SK-N-SH (cell line): Measurements from ENCODE around the gene TIMP2. TPM values are rescaled to one million over a fixed set of nuclear protein-coding genes. Genes with fewer than 3 reads are reported as not detected.
"Not testable (repeated sequence)": the region's sequence is repeated elsewhere in the genome, so short reads cannot be mapped to it uniquely, and the experiment has no call there.

ENCODE experiments used
- CTCF ChIA-PET: fragments of 300-600, 350-600 bp; formaldehyde crosslinking; extraction: SDS; loops from one replicate; lab custom pipeline; 2021; lab: Yijun Ruan, JAX
- POLR2A ChIA-PET: fragments of 350-600 bp; sonication (Branson Sonifier 250); formaldehyde crosslinking; extraction: SDS; loops from one replicate; lab custom pipeline; 2020; ENCODE audit warnings: antibody characterized with exemption, inconsistent platforms; lab: Yijun Ruan, JAX
- DNase-seq: peaks from one replicate; pipeline ENCODE4 v3.0.0; 2012
- H2AFZ ChIP-seq: fragments of 200-600 bp; sonication (generic); 2 replicates; pipeline ENCODE4 v1.8.1; 2016; ENCODE audit warnings: antibody characterized with exemption, mild to moderate bottlenecking, low read depth
- H3F3A ChIP-seq: fragments of 200-600 bp; sonication (generic); replicated peaks from 2 replicates; pipeline ENCODE3; 2016; ENCODE audit warnings: antibody characterized with exemption, mild to moderate bottlenecking; ENCODE audit not compliant: insufficient read depth
- H3K27ac ChIP-seq, 2 experiments: fragments of 200-500 bp in 1 of 2; fragments of 200-600 bp in 1 of 2; sonication (Bioruptor generic) in 1 of 2; sonication (generic), shearing (Covaris generic) in 1 of 2; 2 replicates each; pipeline versions ENCODE4 v1.5.1 to v1.6.1; 2014 to 2016; ENCODE audit warnings: low read depth in 2 of 2, inconsistent platforms in 1 of 2, low read length in 1 of 2, mild to moderate bottlenecking in 1 of 2, mixed read lengths in 1 of 2
- H3K27me3 ChIP-seq: fragments of 200-600 bp; sonication (generic), shearing (Covaris generic); 2 replicates; pipeline ENCODE4 v1.6.1; 2016; ENCODE audit warnings: mixed run types; ENCODE audit not compliant: insufficient read depth
- H3K36me3 ChIP-seq, 2 experiments: fragments of 200-500 bp in 1 of 2; fragments of 200-600 bp in 1 of 2; sonication (Bioruptor generic) in 1 of 2; sonication (generic) in 1 of 2; replicated peaks in 1 of 2; 2 replicates each; pipeline versions ENCODE3 to v1.5.1; 2014 to 2016; ENCODE audit warnings: low read length in 1 of 2, mild to moderate bottlenecking in 1 of 2; ENCODE audit not compliant: insufficient read depth in 2 of 2, control insufficient read depth in 1 of 2
- H3K4me1 ChIP-seq, 2 experiments: fragments of 200-500 bp in 1 of 2; fragments of 200-600 bp in 1 of 2; sonication (Bioruptor generic) in 1 of 2; sonication (generic), shearing (Covaris generic) in 1 of 2; 2 replicates each; pipeline versions ENCODE4 v1.5.1 to v1.6.1; 2014 to 2016; ENCODE audit warnings: low read depth in 1 of 2, low read length in 1 of 2, mixed run types in 1 of 2; ENCODE audit not compliant: insufficient read depth in 2 of 2, control insufficient read depth in 1 of 2
- H3K4me2 ChIP-seq: fragments of 200-600 bp; sonication (generic), shearing (Covaris generic); 2 replicates; pipeline ENCODE4 v1.6.1; 2017; ENCODE audit warnings: mixed run types
- H3K4me3 ChIP-seq, 2 experiments: fragments of 200-500 bp in 1 of 2; fragments of 200-600 bp in 1 of 2; sonication (Bioruptor generic) in 1 of 2; sonication (generic), shearing (Covaris generic) in 1 of 2; 2 replicates each; pipeline versions ENCODE4 v1.5.1 to v1.8.1; 2014 to 2016; ENCODE audit warnings: low read depth in 2 of 2, inconsistent platforms in 1 of 2, low read length in 1 of 2, mild to moderate bottlenecking in 1 of 2, mixed read lengths in 1 of 2, moderate library complexity in 1 of 2
- H3K79me2 ChIP-seq: fragments of 200-600 bp; sonication (generic); 2 replicates; pipeline ENCODE4 v1.8.1; 2017; ENCODE audit warnings: mild to moderate bottlenecking; ENCODE audit not compliant: insufficient read depth
- H3K9ac ChIP-seq: fragments of 200-600 bp; sonication (generic); 2 replicates; pipeline ENCODE4 v1.6.1; 2017; ENCODE audit warnings: mixed run types
- H3K9me2 ChIP-seq: fragments of 200-600 bp; sonication (generic); 2 replicates; pipeline ENCODE4 v1.6.1; 2017; ENCODE audit warnings: mixed run types
- H3K9me3 ChIP-seq: fragments of 200-600 bp; sonication (generic); 2 replicates; pipeline ENCODE4 v1.6.1; 2017; ENCODE audit warnings: mixed run types, mild to moderate bottlenecking, moderate library complexity
- H4K20me1 ChIP-seq: fragments of 200-600 bp; sonication (generic); 2 replicates; pipeline ENCODE4 v1.6.1; 2017; ENCODE audit warnings: mild to moderate bottlenecking, mixed run types; ENCODE audit not compliant: insufficient read depth
- ELF1 ChIP-seq: IDR thresholded peaks from 2 replicates; pipeline ENCODE4 v1.4.0; 2012
- EZH2phosphoT487 ChIP-seq: fragments of 200-600 bp; sonication (generic); IDR thresholded peaks from 2 replicates; pipeline ENCODE4 v1.6.1; 2017; ENCODE audit warnings: low read depth, mixed run types, mild to moderate bottlenecking, antibody characterized with exemption, moderate library complexity, borderline replicate concordance
- MEF2A ChIP-seq: IDR thresholded peaks from 2 replicates; pipeline ENCODE4 v1.4.0; 2012; ENCODE audit warnings: low read depth, borderline replicate concordance
- NFIC ChIP-seq: IDR thresholded peaks from 2 replicates; pipeline ENCODE4 v1.4.0; 2012; ENCODE audit warnings: borderline replicate concordance
- NRF1 ChIP-seq: IDR thresholded peaks from 2 replicates; pipeline ENCODE4 v1.6.1; 2012; ENCODE audit warnings: low read depth, mild to moderate bottlenecking, low read length
- POLR2AphosphoS5 ChIP-seq: IDR thresholded peaks from 2 replicates; pipeline ENCODE4 v1.6.1; 2012; ENCODE audit warnings: low read depth, low read length
- SIN3A ChIP-seq: IDR thresholded peaks from 2 replicates; pipeline ENCODE4 v1.6.1; 2012; ENCODE audit warnings: low read depth, mild to moderate bottlenecking, low read length, moderate library complexity, borderline replicate concordance
- TAF1 ChIP-seq: IDR thresholded peaks from 2 replicates; pipeline ENCODE4 v1.6.1; 2012; ENCODE audit warnings: low read depth, mild to moderate bottlenecking, low read length, moderate library complexity, borderline replicate concordance
- WGBS: methylation state at CpG from one replicate; pipeline ENCODE4 v1.1.6; 2017; ENCODE audit warnings: low lambda C conversion rate; 5-methylcytosine and 5-hydroxymethylcytosine counted together
- polyA plus RNA-seq, 3 experiments: library from polyadenylated mRNA; depleted of rRNA; stranded (reverse); fragments of >200 nt; gene quantifications; 2 replicates each; pipeline ENCODE4 v1.2.3, GENCODE V29; 2012
- TF ChIP-seq, protein P1 (sequence below): IDR thresholded peaks from 2 replicates; pipeline ENCODE4 v1.4.0; 2012; ENCODE audit warnings: low read depth, borderline replicate concordance
- TF ChIP-seq, protein P2 (sequence below): fragments of 200-600 bp; sonication (generic); IDR thresholded peaks from 2 replicates; pipeline ENCODE4 v1.6.1; 2017; ENCODE audit warnings: antibody characterized with exemption, mild to moderate bottlenecking, moderate library complexity
- TF ChIP-seq, protein P3 (sequence below): IDR thresholded peaks from 2 replicates; pipeline ENCODE4 v1.4.0; 2012; ENCODE audit warnings: low read depth

Gene TIMP2
- polyA plus RNA-seq, 1 of the 3 experiments (the other 2 are of a cell fraction), result 441 TPM

DNA sequence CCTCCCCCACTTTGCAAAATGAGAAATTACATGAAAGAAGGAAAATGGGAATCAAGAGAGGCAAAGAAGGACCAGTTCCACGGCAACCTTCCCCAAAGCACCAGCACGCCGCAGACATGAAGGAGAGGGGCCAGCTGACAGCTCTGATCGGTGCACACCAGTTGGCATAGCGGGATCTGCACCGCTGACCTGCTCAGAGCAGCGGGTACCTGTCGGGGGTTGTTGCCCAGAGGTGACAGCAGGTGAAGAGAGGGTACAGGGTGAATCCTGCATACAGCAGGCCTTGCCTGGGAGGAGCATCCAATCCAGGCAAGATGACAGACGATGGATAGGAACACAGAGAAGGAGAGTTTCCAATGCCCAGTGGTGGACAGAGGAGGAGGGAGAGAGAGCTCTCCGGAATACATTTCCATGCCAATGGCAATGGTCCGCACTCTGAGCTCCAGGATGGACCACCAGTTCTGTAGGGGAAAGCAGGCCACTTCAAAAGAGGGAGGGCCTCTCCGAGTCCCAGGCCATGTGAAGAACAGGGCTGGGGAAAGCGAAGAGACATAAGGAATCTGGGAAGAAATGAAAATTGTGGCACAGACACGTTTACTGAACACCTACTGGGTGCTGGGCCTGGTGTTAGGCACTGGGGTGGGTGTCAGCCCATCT is 46.2 kb downstream of the TIMP2 start (continued):
- TF ChIP-seq, protein P1, sequence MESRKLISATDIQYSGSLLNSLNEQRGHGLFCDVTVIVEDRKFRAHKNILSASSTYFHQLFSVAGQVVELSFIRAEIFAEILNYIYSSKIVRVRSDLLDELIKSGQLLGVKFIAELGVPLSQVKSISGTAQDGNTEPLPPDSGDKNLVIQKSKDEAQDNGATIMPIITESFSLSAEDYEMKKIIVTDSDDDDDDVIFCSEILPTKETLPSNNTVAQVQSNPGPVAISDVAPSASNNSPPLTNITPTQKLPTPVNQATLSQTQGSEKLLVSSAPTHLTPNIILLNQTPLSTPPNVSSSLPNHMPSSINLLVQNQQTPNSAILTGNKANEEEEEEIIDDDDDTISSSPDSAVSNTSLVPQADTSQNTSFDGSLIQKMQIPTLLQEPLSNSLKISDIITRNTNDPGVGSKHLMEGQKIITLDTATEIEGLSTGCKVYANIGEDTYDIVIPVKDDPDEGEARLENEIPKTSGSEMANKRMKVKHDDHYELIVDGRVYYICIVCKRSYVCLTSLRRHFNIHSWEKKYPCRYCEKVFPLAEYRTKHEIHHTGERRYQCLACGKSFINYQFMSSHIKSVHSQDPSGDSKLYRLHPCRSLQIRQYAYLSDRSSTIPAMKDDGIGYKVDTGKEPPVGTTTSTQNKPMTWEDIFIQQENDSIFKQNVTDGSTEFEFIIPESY, result no peak
- TF ChIP-seq TAF1, result no peak

DNA sequence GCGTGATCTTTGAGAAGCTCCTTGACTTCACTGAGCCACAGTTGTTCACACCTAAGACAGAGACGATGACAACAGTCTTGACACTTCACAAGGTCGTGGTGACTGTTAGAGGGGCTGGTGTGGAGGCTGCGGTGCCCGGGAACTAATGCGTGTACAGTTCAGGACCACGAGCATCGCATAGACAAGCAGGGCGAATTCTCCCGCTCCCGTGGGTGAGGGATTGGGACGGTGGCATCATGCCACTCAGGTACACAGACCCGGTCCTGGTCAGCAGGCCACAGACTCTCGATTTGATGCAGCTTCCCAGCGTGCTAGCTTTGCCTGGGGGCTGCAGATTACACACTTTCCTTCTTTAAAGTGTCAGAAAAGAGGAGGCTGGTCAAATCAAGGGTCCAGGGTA is 46.9 kb downstream of the TIMP2 start:
- peaks cover 93% of the 10 kb centered on the region for H3K79me2 ChIP-seq
- H3K9me2 ChIP-seq, result no peaks in the 10 kb centered on the region
- TF ChIP-seq SIN3A, result no peak
- no peak for TF ChIP-seq NRF1
- TF ChIP-seq, protein P2, sequence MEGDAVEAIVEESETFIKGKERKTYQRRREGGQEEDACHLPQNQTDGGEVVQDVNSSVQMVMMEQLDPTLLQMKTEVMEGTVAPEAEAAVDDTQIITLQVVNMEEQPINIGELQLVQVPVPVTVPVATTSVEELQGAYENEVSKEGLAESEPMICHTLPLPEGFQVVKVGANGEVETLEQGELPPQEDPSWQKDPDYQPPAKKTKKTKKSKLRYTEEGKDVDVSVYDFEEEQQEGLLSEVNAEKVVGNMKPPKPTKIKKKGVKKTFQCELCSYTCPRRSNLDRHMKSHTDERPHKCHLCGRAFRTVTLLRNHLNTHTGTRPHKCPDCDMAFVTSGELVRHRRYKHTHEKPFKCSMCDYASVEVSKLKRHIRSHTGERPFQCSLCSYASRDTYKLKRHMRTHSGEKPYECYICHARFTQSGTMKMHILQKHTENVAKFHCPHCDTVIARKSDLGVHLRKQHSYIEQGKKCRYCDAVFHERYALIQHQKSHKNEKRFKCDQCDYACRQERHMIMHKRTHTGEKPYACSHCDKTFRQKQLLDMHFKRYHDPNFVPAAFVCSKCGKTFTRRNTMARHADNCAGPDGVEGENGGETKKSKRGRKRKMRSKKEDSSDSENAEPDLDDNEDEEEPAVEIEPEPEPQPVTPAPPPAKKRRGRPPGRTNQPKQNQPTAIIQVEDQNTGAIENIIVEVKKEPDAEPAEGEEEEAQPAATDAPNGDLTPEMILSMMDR, result no peak
- no peak for TF ChIP-seq ELF1
- no peak for TF ChIP-seq MEF2A
- TF ChIP-seq POLR2AphosphoS5, result no peak
- TF ChIP-seq EZH2phosphoT487, result no peak
- TF ChIP-seq, protein P1, result no peak
- TF ChIP-seq NFIC, result no peak
- TF ChIP-seq, protein P3, sequence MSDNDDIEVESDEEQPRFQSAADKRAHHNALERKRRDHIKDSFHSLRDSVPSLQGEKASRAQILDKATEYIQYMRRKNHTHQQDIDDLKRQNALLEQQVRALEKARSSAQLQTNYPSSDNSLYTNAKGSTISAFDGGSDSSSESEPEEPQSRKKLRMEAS, result no peak
- 94% methylated on average over 15 of the region's 15 CpGs for WGBS
- H4K20me1 ChIP-seq, result peaks cover 4% of the 10 kb centered on the region; the same call in 1 of the 2 replicates
- no peak overlapping the region for H3K4me2 ChIP-seq
- DNase-seq, result no peak
- POLR2A ChIA-PET, result interaction anchor here (0.7 kb wide), 1 partner anchor 97 kb away, joined by 5 read pairs; no protein-coding TSS in a partner anchor
- H3K36me3 ChIP-seq, result peaks cover 3 to 10% of the 10 kb centered on the region in 2 experiments
- H3K4me3 ChIP-seq, result no peak overlapping the region
- no peak overlapping the region for H2AFZ ChIP-seq
- H3K9ac ChIP-seq, result no peak overlapping the region
- CTCF ChIA-PET, result interaction anchor here (1.0 to 5.4 kb wide), 5 partner anchors 12 to 93 kb away, joined by 3 to 51 read pairs (median 3); no protein-coding TSS in a partner anchor
- H3K27ac ChIP-seq, result peak overlapping the region in 1 of 2 experiments; percentile 43; a peak in 1 of 4 replicates
- H3K9me3 ChIP-seq, result no peaks in the 10 kb centered on the region
- peaks cover 35 to 76% of the 10 kb centered on the region in 2 experiments for H3K4me1 ChIP-seq
- H3K27me3 ChIP-seq, result no peaks in the 10 kb centered on the region
- peaks cover 33% of the 10 kb centered on the region for H3F3A ChIP-seq

DNA sequence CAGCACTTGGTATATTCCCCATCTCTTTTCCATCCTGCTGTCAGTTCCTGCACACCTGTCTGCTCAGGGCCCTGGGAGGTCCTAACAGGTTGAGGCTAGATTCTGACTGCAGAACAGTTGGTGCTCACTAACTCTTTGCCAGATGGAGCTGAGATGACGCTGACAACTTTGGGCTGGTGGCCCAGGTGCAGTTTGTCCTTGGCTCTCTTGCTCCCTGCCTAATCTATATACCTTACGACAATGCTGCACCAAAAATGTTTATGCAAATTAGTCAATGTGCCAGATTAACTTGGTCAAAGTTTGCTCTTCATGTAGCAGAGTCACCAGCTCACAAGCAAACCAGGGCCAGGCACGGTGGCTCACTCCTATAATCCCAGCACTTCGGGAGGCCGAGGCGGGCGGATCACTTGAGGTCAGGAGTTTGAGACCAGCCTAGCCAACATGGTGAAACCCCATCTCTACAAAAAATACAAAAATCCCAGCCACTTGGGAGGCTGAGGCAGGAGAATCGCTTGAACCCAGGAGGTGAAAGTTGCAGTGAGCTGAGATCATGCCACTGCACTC is 48.2 kb downstream of the TIMP2 start:
- H3K27ac ChIP-seq, H3K4me3 ChIP-seq, H3K9me3 ChIP-seq, H2AFZ ChIP-seq, H3K9ac ChIP-seq, H4K20me1 ChIP-seq, H3K27me3 ChIP-seq, H3K9me2 ChIP-seq, POLR2A ChIA-PET, DNase-seq, H3K4me2 ChIP-seq: not testable (repeated sequence)
- Histone ChIP-seq H3F3A (peaks cover 20% of the 10 kb centered on the region), H3K79me2 (peaks cover 90% of the 10 kb centered on the region), H3K36me3 (peaks cover 7 to 16% of the 10 kb centered on the region in 2 experiments), H3K4me1 (peaks cover 28 to 66% of the 10 kb centered on the region in 2 experiments; a peak in 3 of 4 replicates)
- WGBS, result 94% methylated on average over 8 of the region's 8 CpGs
- CTCF ChIA-PET, result interaction anchor here (0.8 to 5.4 kb wide), 8 partner anchors 11 to 100 kb away, joined by 3 to 51 read pairs (median 3); no protein-coding TSS in a partner anchor
